Activated naive CD8-positive, alpha-beta T cell (primary cell): ENCODE results near the gene CCDC116.
A peak's percentile ranks its signal among the peaks of the same experiment; 100 is the strongest.

Experiments
- H3K27ac Mint-ChIP-seq: one replicate; pipeline ENCODE4 v1.8.0; 2021; ENCODE audit warnings: mixed read lengths
- H3K27me3 Mint-ChIP-seq: one replicate; pipeline ENCODE4 v1.8.0; 2021; ENCODE audit warnings: mixed read lengths
- H3K36me3 Mint-ChIP-seq: one replicate; pipeline ENCODE4 v1.8.0; 2021; ENCODE audit warnings: mixed read lengths
- H3K4me1 Mint-ChIP-seq: one replicate; pipeline ENCODE4 v1.8.0; 2021; ENCODE audit warnings: low read depth, mixed read lengths
- H3K4me3 Mint-ChIP-seq: one replicate; pipeline ENCODE4 v1.8.0; 2021; ENCODE audit warnings: mild to moderate bottlenecking, mixed read lengths
- H3K9me3 Mint-ChIP-seq: one replicate; pipeline ENCODE4 v1.8.0; 2021; ENCODE audit warnings: low read depth, mixed read lengths

The CCDC116 gene

GRCh38 chr22:21650280-21650679 lies 17.7 kb downstream of the CCDC116 start:
- peaks cover 28% of the 10 kb centered on the region for H3K4me1 Mint-ChIP-seq
- H3K4me3 Mint-ChIP-seq = peak overlapping the region; percentile 88
- H3K27me3 Mint-ChIP-seq = no peaks in the 10 kb centered on the region
- no peak overlapping the region for H3K27ac Mint-ChIP-seq
- no peaks in the 10 kb centered on the region for H3K9me3 Mint-ChIP-seq
- H3K36me3 Mint-ChIP-seq = peaks cover 3% of the 10 kb centered on the region

- Mint-ChIP-seq H3K27me3 (no peaks in the 10 kb centered on the region), H3K27ac (peak overlapping the region; percentile 8), H3K36me3 (peaks cover 3% of the 10 kb centered on the region), H3K4me3 (peak overlapping the region; percentile 88), H3K9me3 (no peaks in the 10 kb centered on the region), H3K4me1 (peaks cover 28% of the 10 kb centered on the region)
These were observed 18.4 kb downstream of the CCDC116 start for GRCh38 chr22:21650823-21651520.

- H3K4me3 Mint-ChIP-seq = peak overlapping the region; percentile 88
- H3K4me1 Mint-ChIP-seq = peaks cover 28% of the 10 kb centered on the region
- no peaks in the 10 kb centered on the region for H3K9me3 Mint-ChIP-seq
- H3K27me3 Mint-ChIP-seq = no peaks in the 10 kb centered on the region
- H3K27ac Mint-ChIP-seq = peak overlapping the region; percentile 58
- peaks cover under 1% of the 10 kb centered on the region for H3K36me3 Mint-ChIP-seq
These were observed 19.0 kb downstream of the CCDC116 start for GRCh38 chr22:21651521-21652009.

- H3K27ac Mint-ChIP-seq = peak overlapping the region; percentile 66
- H3K9me3 Mint-ChIP-seq = no peaks in the 10 kb centered on the region
- peaks cover 30% of the 10 kb centered on the region for H3K4me1 Mint-ChIP-seq
- no peaks in the 10 kb centered on the region for H3K27me3 Mint-ChIP-seq
- H3K4me3 Mint-ChIP-seq = peak overlapping the region; percentile 88
- H3K36me3 Mint-ChIP-seq = no peaks in the 10 kb centered on the region
These were observed 19.5 kb downstream of the CCDC116 start for GRCh38 chr22:21652010-21652546.

GRCh38 chr22:21652547-21653545 lies 20.3 kb downstream of the CCDC116 start:
- Mint-ChIP-seq H3K4me1 (peaks cover 32% of the 10 kb centered on the region), H3K4me3 (peak overlapping the region; percentile 88), H3K36me3 (no peaks in the 10 kb centered on the region), H3K9me3 (no peaks in the 10 kb centered on the region), H3K27ac (no peak overlapping the region), H3K27me3 (no peaks in the 10 kb centered on the region)

- Mint-ChIP-seq H3K9me3 (no peaks in the 10 kb centered on the region), H3K4me1 (peaks cover 14% of the 10 kb centered on the region), H3K4me3 (peak overlapping the region; percentile 55), H3K27ac (peak overlapping the region; percentile 23), H3K36me3 (no peaks in the 10 kb centered on the region), H3K27me3 (no peaks in the 10 kb centered on the region)
These were observed 24.4 kb downstream of the CCDC116 start for GRCh38 chr22:21657020-21657359.

- Mint-ChIP-seq H3K36me3 (no peaks in the 10 kb centered on the region), H3K4me3 (peak overlapping the region; percentile 83), H3K27ac (no peak overlapping the region), H3K4me1 (peaks cover 12% of the 10 kb centered on the region), H3K9me3 (no peaks in the 10 kb centered on the region), H3K27me3 (no peaks in the 10 kb centered on the region)
These were observed 24.9 kb downstream of the CCDC116 start for GRCh38 chr22:21657360-21658032.

GRCh38 chr22:21659864-21660525 lies 27.4 kb downstream of the CCDC116 start:
- Mint-ChIP-seq H3K4me1 (peaks cover 12% of the 10 kb centered on the region), H3K36me3 (no peaks in the 10 kb centered on the region), H3K4me3 (no peak overlapping the region)

GRCh38 chr22:21660904-21661303 lies 28.3 kb downstream of the CCDC116 start:
- Mint-ChIP-seq H3K4me1 (peaks cover 17% of the 10 kb centered on the region), H3K4me3 (no peak overlapping the region), H3K36me3 (no peaks in the 10 kb centered on the region), H3K9me3 (no peaks in the 10 kb centered on the region), H3K27me3 (no peaks in the 10 kb centered on the region), H3K27ac (no peak overlapping the region)

More at GRCh38 chr22:21659864-21660525, 27.4 kb downstream of the CCDC116 start:
- H3K27me3 Mint-ChIP-seq = no peaks in the 10 kb centered on the region
- no peaks in the 10 kb centered on the region for H3K9me3 Mint-ChIP-seq
- no peak overlapping the region for H3K27ac Mint-ChIP-seq

GRCh38 chr22:21661991-21662390 lies 29.4 kb downstream of the CCDC116 start:
- no peaks in the 10 kb centered on the region for H3K27me3 Mint-ChIP-seq
- no peaks in the 10 kb centered on the region for H3K36me3 Mint-ChIP-seq
- H3K4me1 Mint-ChIP-seq = peaks cover 16% of the 10 kb centered on the region
- no peaks in the 10 kb centered on the region for H3K9me3 Mint-ChIP-seq
- H3K4me3 Mint-ChIP-seq = no peak overlapping the region
- H3K27ac Mint-ChIP-seq = no peak overlapping the region

GRCh38 chr22:21663738-21664137 lies 31.2 kb downstream of the CCDC116 start:
- Mint-ChIP-seq H3K9me3 (no peaks in the 10 kb centered on the region), H3K27me3 (no peaks in the 10 kb centered on the region), H3K4me1 (peaks cover 20% of the 10 kb centered on the region), H3K27ac (peak overlapping the region; percentile 1), H3K36me3 (no peaks in the 10 kb centered on the region), H3K4me3 (peak overlapping the region; percentile 57)

- peak overlapping the region; percentile 95 for H3K27ac Mint-ChIP-seq
- peak overlapping the region; percentile 97 for H3K4me3 Mint-ChIP-seq
- no peaks in the 10 kb centered on the region for H3K27me3 Mint-ChIP-seq
- H3K9me3 Mint-ChIP-seq = no peaks in the 10 kb centered on the region
- peaks cover 27% of the 10 kb centered on the region for H3K4me1 Mint-ChIP-seq
- no peaks in the 10 kb centered on the region for H3K36me3 Mint-ChIP-seq
These were observed 32.7 kb downstream of the CCDC116 start for GRCh38 chr22:21665047-21665851.

- no peaks in the 10 kb centered on the region for H3K27me3 Mint-ChIP-seq
- H3K36me3 Mint-ChIP-seq = peaks cover 2% of the 10 kb centered on the region
- no peaks in the 10 kb centered on the region for H3K9me3 Mint-ChIP-seq
- peak overlapping the region; percentile 97 for H3K4me3 Mint-ChIP-seq
- peaks cover 29% of the 10 kb centered on the region for H3K4me1 Mint-ChIP-seq
- H3K27ac Mint-ChIP-seq = peak overlapping the region; percentile 22
These were observed 34.2 kb downstream of the CCDC116 start for GRCh38 chr22:21666786-21667185.
